GM18868 (cell line): Measurements from ENCODE around the gene SLC37A3.
A peak's percentile ranks its signal among the peaks of the same experiment; 100 is the strongest.
"Not testable (repeated sequence)": the region's sequence is repeated elsewhere in the genome, so short reads cannot be mapped to it uniquely, and the experiment has no call there.

Experiments used
- ATAC-seq: cut with Tn5 transposase; IDR thresholded peaks from one replicate; pipeline ENCODE4 v1.9.1; 2021; ENCODE audit warnings: mild to moderate bottlenecking, moderate library complexity; ENCODE audit not compliant: unreplicated experiment

SLC37A3 gene

DNA sequence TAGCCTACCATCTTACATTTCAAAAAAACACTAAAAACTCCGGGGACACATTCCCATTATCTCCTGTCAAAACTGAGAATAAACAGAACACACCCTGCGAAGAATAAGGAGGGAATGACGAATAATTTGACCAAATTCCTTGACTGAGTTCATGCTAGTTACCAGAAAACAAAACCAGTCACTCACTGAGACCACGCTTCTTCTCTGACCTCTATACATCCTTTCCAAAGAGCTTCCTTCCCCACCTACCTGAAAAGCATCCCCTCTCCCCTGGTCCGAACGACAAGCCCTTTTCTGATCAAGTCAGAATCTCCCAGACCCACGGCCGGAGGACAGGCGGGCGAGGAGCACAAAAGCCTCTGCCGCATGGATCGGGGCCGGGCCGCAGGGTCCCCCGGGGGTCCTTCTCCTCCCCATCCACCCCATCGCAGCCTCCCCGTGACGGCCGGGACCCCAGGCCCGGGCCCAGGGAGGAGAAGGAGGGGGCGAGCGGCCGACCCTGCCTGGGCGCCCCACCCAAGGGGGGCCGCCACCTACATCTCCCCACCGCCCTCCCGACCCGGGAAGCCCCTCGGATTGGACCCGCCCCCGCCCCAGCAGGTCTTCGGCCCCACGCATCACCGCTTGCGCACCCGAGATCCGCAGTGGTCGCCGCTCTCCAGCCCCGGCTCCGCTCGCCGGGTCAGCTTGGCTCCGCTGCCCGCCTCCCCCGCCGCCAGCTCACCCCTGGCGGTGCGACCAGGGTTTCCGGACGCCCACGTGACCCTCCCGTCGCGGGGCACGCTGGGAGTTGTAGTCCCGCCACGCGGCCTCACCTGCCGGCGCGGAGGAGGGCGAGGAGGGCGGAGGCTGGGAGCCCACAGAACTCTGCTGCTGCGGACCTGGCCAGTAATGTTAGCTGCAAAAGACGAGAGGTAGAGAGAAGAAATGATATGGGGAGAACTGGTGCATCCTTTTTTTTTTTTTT is at the start of gene SLC37A3:
Gene SLC37A3 (minus strand): TSS at position 747 of the 967 bp plus-strand sequence. CDS start 16,004 bp downstream, outside the sequence.
- peak; percentile 99 for ATAC-seq

GRCh38 chr7:140447841-140448240 is 49.5 kb upstream of the SLC37A3 start:
- no peak for ATAC-seq

GRCh38 chr7:140446467-140446866 is 48.1 kb upstream of the SLC37A3 start:
- no peak for ATAC-seq

DNA sequence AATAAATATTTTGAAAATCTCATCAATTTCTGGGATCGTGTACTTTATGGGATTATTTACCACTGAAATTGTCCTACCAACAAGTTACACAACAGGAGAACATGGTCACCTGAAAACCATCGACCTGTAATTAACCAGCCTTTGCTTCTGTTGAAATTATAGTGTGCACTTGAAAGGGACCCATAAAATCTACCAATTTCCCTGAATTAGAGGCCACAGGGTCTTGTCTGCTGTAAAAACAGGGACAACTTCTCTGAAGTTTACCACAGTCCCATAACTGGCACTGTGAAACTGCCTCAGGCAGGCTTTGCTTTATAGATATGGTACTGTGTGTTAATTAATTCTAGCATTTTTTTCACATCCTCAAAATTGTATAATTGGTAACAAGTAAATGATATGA is 43.2 kb upstream of the SLC37A3 start:
- no peak for ATAC-seq

- no peak for ATAC-seq
These were observed 42.3 kb upstream of the SLC37A3 start for GRCh38 chr7:140440593-140440992.

DNA sequence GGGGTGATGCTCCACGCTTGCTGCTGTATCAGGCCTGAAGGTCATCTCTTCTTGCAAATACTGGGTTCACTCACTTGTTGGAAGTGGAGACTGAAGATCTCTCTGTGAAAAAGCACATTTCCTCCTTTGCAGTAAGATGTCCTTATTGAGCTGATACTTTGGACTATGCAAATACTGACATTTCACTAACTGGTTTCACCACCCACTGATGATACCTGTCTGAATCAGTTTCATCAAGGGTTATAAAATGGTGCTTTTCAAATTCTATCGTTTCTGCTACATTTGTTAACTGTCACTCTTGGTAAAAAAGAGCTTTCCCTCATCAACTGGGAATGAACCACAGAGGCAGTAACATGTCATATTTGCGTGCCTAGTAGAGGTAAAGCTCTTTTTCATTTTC is 41.0 kb upstream of the SLC37A3 start:
- ATAC-seq = no peak

DNA sequence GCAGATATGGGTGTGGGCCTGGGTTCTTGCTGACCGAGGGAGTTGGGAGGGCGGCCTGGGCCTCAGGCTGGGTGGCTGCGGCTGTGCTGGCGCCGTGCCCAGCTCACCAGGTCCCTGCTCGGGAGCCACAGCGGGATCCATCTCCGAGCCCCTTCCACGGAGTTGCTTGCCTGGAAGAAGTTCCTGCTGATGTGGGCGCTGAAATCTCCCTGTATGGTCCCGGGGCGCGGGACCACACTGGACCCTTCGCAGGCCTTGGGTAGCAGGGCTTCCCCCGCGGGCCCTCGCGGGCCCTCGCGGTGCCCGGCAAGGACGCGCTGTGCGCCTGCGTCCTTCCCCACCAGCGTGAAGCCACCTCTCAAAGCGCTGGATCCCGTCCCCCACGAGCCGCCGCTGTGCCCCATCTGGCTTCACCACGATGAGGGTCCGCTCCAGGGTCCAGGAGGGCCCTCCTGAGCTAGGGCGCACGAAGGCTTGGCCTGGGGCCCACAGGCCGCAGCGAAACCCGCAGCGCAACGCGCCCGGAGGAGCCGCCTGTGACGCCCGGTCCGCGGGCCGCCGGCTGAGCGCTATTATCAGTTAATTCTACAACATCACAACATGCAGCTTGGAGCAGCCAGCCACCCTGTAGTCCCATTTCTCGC is 37.0 kb upstream of the SLC37A3 start:
- no peak for ATAC-seq

DNA sequence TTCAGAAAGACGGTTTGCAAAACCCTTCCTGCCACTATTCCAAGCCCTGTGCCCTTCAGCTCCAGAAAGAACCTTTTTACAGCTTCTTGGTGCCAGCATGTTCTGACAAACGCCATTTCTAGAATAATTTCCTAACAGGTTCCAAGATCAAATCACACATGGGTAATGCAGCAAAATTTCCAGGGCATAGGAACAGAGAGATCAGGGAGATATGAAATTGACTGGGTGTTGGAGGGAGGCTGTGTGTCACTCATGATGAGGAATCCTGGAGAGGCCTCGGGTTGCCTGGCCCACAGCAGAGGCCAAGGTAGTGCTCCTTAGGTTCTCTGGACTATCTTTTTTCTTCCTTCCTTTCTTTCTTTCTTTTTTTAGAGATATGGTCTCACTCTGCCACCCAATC is 35.1 kb upstream of the SLC37A3 start:
- ATAC-seq = no peak

DNA sequence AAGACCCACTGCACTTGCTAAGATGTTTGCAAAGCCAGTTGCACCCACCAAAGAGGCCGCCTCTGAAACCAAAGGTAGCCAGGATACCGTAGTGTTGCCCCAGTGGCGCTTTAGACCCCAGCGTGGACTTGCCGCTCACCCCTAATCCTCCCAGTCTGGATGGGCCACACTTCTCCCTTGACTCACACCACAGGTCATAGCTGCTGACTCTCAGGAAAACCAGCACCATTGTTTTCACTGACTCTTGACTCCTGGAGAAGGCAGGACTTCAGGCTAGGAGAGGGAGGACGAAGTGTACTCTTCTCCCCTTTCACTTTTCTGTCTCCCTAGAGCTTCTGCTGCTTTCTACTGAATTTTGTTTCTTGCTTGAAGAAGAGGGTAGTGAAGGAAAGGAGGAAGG is 27.8 kb upstream of the SLC37A3 start:
- ATAC-seq = no peak

DNA sequence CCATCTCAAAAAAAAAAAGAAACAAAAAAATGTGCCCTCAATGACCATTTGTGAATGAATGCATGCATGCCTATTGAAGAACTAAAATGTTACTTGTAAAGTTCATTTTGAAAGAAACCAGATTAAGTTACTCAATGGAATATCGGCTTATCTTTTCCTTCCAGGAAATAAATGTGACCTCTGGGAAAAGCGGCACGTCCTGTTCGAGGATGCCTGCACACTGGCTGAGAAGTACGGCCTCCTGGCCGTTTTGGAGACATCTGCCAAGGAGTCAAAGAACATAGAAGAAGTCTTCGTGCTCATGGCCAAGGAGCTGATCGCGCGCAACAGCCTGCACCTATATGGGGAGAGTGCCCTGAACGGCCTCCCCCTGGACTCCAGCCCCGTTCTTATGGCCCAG is 27.4 kb upstream of the SLC37A3 start:
- no peak for ATAC-seq

- no peak for ATAC-seq
These were observed 25.2 kb upstream of the SLC37A3 start for GRCh38 chr7:140423501-140423900.

DNA sequence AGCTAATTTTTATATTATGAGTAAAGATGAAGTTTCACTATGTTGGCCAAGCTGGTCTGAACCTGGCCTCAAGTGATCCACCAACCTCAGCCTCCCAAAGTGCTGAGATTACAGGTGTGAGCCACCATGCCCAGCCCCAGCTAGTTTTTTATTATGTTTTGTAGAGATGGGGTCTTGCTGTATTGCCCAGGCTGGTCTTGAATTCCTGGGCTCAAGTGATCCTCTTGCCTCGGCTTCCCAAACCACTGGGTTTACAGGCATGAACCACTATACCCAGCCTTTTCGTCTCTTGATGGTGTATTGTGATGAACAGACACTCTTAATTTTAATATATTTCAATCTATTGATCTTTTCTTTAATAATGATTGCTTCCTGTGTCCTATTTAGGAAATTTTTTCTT is 23.2 kb upstream of the SLC37A3 start:
- ATAC-seq = no peak

GRCh38 chr7:140418653-140419052 is 20.3 kb upstream of the SLC37A3 start:
- no peak for ATAC-seq

GRCh38 chr7:140418156-140418472 is 19.8 kb upstream of the SLC37A3 start:
- ATAC-seq = not testable (repeated sequence)

- ATAC-seq = no peak
These were observed 19.3 kb upstream of the SLC37A3 start for GRCh38 chr7:140417456-140418155.

DNA sequence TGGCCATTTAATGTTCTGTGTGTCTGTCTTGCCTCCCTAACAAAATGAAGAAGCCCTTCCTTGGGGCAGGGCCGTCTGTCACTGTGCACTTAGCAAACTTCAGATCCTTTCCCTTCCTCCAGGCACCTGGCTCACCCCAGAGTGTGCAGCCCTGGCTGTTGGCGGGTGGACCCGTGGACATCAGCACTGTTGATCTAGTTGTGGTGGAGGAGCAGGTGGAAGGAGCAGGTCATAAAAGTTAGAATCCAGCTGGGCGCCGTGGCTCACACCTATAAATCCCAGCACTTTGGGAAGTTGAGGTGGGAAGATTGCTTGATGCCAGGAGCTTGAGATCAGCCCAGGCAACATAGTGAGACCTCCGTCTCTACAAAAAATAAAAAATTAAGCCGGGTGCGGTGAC is 18.2 kb upstream of the SLC37A3 start:
- no peak for ATAC-seq

DNA sequence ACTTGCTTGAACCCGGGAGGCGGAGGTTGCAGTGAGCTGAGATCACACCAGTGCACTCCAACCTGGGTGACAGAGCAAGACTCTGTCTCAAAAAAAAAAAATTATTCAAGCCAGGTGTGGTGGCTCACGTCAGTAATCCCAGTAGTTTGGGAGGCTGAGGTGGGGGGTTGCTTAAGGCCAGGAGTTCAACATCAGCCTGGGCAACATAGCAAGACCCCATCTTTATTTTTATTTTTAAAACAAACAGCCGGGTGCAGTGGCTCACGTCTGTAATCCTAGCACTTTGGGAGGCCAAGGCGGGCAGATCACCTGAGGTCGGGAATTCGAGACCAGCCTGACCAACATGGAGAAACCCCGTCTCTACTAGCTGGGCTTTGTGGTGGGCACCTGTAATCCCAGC is 17.5 kb upstream of the SLC37A3 start:
- ATAC-seq = not testable (repeated sequence)

- no peak for ATAC-seq
These were observed 17.0 kb upstream of the SLC37A3 start for GRCh38 chr7:140415361-140415760.

GRCh38 chr7:140404565-140405065 is 6.3 kb upstream of the SLC37A3 start:
- no peak for ATAC-seq

- no peak for ATAC-seq
These were observed 5.7 kb upstream of the SLC37A3 start, which contains the start of gene RAB19 for GRCh38 chr7:140403878-140404564. Gene RAB19 (plus strand): TSS chr7:140404058. CDS start chr7:140407647, 3,589 bp downstream.
